ENCODE measurements around the gene AUTS2.

AUTS2 gene

DNA sequence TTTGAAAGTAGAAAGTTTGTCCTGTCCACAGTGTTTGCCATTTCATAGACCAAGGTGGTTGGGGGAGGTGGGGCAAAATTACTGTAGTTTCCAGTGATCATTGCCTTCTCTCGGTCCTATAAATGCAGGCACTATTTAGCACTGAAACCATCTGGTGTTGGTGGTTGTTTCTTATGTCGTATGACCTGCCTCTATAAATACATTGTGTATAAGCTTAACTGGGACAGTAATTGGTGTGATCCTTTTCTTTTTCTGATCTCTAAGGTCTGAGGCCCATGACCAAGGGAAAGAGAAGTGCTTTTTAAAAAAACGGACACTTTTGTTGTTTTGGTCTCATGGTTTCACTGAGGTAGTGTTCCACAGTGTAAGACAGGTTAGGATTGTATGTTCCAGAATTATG, 63.1 kb downstream of the AUTS2 start:
- DNase-seq: no peak

DNA sequence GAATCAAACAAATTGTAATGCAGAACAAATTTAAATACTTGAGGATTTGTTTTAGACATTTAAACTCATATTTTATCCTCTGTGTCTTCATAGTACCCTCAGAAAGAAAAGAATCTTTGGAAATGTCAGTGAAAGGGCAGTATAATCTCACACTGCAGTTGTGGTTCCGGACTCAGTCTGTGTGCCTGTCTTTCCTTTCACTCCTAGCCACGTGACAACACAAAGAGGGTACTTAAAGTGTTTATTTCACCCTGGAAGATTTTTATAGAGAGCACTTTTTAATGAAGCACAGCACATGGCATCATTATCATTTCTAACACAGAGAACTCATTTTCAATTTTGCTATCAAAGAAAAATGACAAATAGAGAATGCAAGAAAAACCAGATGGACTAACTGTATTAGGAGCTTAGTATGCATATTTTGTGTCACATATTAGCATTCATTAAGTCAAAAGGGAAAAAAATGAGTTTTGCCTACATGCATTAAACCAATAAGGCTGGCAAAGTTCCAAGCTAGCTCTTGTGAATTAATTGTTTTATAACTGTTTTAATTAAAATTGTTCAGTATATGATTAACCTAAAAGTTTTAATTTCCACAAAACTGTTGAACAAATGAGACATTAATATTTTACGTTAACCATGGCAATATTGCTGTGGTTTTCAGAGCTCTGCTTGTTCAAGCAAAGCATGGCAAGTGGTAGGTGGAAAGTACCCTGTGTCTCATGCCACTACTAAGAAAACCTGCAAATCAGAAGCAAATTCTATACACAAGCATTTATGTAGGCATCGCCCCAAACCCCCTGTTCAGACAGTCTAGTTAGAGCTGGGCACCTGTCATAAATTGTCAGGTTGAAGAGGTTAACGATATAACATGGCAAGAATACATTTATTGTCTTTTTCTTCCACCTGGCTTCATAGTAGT, 65.9 kb downstream of the AUTS2 start:
- no peak for DNase-seq

DNA sequence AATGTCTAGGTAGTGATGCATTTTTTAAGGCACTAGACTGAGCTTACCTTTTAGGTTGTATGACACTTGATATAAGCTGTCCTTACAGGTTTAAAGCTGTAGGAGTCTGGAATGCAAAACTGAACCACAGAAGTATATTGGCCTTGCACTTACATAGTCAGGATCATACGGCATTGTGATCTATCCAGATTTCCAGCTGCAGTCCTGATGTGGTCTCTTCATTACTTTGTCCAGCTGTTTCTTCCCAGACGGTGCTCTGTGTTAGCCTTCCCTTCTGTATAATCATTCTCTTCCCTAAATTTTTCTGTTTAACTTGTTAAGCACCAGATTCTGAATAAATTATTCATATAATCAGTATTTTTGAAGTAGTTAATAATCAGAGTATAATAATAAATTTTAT, 67.1 kb downstream of the AUTS2 start:
- DNase-seq: no peak

DNA sequence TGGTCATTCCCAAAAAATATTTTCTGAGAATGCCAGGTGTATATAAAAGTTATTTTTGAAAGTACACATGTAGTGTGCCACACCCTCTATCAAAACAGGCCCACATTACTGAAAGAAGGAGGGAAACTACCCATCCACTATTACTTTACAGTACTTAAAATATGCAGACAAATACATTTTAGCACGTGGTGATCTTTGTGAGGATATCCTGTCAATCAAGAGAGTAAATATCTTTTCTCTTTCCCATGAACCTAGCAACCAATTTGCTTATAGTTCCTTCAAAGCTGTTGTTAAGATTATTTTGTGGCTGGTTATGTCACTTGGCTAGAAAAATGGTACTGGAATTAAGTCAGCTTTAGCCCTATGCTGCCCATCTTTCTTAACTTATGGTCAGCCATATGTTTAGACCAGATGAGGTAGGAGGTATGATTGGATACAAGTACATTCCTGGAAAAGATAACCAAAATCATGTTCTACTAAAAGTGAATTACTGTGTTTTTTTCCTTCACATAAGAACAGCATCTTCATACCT, 70.1 kb downstream of the AUTS2 start:
- no peak for DNase-seq

DNA sequence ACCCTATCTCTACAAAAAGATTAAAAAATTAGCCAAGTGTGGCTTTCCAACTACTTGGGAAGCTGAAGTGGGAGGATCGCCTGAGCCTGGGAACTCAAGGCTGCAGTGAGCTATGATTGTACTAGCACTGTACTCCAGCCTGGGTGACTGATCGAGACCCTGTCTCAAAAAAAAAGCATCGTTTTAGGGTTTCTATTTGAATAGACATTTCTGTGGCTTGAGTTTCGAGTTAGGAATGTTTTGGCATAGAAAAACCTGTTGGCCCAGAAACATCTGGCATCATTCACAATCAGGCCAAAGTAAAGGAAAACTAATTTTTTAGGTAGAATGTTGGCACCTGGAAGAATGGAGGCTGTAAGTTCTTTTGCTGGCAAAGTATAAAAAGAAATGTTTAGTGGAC, 72.4 kb downstream of the AUTS2 start:
- no peak for DNase-seq

DNA sequence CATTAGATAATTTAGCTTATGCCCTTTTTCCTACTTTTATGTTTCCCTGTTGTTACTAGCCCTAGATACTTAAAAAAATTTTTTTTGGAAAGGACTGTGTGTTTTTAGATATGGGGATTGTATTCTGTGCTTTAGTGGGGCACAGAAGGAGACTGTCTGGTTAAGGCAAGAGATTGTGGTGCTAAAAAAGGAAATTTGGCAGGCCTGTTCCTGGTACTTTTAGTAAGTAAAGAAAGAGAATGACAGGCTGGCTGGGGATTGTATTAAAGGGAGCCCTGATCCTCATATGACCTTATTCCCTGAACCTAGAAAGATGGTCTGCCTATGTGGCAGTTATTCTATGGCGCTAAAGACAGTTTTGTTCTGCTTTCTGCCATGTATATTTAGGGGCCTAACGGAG, 74.8 kb downstream of the AUTS2 start:
- DNase-seq: no peak

DNA sequence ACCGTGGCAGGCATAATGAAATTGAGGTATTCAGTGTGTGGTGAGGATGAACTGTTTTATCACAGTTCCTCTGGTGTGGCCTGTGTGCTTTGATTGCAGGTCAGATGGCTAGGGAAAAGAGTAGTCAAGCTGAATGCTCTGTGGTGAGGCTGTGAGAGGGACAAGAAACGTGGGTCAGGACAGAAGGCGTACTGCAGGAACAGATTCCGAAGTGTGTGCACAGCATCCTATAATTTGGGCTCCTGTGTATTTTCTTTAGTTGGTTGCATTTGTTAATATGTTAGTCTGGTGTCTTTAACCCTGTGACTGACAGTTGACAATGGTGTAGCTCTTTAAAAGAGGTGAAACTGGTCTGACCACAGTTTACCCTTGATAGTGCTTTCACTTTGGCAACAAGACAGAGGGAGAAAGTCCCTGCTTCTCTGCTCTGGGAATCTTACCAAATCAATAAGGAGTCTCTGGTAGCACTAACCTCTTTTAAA, 76.5 kb downstream of the AUTS2 start:
- no peak for DNase-seq

DNA sequence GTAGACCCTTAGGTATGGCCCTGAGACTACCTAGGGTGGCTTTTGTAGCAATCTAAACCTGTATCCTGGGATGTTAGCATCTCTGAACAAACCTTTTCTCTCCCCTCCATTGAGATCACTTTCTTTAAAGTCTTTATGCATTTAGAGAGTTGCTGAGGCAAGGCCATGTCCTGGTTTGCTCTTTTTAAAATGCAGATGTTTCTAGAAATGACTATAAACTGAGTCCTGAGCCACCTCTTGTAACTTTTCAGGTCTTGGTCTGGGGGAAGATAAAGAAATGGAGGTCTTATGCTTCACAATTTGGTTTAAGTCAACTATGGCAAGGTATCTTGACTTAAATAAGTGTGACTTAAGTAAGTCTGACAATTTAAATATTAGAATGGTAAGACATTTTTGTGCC, 78.0 kb downstream of the AUTS2 start:
- no peak for DNase-seq

DNA sequence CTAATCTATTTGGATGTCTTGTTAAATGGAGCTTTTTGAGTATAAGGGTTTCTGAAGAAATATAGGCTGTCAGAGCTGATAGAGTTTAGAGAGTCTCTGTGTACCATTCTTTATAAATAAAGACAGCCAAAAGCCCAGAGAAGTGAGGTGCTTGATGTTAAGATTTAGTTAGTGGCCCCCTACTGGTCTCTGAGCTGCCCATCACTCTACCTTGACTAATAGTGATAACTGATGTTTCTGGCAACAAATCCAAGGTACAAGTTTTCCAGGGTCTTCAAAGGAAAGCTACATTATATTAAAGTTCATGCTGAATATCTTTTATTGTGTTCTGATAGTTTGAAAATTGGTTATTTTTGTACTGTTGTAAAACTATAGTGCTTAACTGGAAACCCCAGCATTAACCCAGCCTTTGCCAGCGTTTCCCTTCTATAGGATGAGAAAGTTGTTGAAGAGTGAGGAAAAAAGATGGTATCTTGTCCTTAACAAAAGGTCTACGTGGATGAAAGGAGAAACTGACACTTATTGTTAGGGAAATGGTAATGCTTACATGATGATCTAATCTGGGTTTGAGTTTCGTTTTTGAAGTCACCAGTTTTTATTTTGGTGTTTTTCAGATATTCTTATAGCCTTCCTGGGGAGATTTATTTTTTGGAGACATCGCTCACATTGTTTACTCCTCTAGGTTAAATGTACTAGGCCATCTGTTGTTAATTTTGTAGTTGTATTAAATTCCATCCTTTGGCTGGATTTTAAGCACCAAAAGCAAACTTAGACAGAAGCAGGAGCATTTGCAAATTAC, 79.0 kb downstream of the AUTS2 start:
- DNase-seq: no peak

DNA sequence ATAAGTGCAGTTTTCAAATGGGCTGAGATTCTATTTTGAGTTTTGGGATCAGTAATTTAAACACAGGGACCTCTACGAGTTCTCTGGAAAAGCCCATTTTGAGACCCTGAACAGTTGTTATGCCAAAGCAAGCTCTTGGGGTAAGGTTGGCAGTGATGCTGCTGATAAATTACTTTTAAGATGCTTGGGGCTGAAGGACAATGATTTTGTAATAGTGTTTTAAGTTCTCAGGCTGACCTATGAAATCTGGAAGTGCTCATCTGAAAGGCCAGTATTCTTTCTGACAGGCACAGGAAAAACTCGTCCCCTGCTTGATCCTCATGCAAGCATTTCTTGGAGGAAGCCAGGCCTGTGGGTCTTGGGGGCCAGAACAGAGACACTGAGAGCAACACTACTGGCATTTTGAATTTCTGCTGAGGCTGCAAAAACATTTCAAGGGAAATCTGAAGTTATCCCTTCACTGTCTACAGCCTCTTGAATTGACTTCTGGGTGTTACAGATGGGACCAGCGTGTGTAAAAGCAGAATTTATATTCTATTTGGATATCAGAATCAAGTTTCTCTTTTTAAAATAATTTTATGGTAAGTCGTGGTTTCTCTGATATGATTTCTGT, 79.7 kb downstream of the AUTS2 start:
- no peak for DNase-seq

DNA sequence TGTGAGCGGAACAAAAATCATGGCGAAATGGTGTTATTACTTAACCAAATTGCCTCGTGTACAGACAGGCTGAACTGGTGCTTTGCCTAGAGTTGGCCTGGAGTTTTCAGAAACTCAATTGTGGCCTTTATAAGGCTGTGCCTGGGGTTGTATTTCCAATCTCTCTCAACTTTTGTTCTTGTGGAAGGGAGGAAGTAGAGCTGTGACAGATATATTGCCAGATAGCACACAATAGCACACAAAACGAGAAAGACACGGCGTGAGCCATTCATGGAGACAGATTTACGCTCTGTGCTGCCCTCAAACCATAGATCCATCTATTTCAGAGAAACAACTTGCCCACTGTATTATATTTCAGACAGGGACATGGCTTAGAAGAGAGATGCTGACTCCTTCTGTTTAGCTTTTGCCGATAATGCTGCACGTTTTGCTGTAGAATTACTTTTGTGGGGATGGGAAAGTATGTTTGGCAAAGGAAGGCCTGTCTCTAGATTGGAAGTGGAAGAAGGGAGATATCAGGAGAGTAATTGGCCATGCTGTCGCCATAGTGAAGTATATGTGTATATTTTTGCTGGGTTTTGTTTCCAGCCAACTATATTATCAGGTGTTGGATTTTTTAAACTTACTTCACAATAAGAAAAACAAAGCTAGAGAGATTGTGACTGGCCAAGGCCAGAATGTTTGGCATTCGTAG, 80.4 kb downstream of the AUTS2 start:
- peak; percentile 67 for DNase-seq

DNA sequence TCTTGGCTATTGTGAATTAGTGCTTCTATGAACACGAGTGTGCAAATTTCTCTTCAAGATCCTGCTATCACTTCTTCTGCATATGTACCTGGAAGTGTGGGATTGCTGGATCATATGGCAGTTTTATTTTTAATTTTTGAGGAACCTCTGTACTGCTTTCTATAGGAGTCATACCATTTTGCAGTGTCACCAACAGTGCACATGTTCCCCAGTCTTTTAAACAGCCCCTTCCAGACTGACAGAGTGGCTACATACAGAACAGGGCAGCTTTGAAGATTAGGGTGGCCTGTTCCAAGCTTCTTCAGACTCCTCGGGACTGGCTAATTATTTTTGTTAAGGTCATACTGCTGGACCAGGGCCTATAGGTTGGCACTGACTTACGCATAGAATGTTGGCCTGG, 82.9 kb downstream of the AUTS2 start:
- DNase-seq: no peak

DNA sequence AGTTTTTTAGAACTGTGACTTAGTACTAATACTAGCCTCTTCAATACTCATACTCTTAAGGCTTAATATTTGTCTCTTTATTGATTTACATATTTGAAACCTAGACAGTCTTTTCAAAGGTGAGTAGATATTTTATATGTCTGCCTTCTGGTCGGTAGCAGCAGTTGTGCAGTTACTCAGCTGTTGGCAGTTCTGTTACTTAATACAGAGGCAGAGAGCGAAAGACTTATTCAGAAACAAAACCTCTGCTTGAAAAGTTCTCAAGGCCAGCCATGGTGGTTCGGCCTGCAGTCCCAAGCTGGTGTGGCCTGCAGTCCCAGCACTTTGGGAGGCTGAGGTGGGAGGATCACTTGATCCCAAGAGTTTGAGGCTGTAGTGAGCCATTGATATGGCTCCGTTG, 84.2 kb downstream of the AUTS2 start:
- DNase-seq: no peak

DNA sequence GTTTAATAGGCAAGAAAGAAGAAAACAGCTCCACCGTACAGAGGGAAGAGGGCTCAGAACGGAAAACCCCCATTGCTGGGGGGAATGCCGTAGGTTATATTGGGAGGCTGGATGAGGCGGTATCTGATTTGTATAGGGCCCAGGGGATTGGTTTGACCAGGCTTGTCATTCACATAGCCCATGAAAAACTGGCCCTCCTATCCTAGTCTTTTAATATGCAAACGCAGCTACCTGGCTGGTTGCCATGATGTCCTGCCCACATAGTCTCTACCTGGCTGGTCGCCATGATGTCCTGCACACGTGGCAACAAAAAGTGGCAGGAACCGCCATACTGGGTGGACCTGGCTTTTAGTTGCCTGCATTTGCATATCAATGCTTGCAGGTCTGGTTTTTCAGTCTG, 84.7 kb downstream of the AUTS2 start:
- peak; percentile 49 for DNase-seq

DNA sequence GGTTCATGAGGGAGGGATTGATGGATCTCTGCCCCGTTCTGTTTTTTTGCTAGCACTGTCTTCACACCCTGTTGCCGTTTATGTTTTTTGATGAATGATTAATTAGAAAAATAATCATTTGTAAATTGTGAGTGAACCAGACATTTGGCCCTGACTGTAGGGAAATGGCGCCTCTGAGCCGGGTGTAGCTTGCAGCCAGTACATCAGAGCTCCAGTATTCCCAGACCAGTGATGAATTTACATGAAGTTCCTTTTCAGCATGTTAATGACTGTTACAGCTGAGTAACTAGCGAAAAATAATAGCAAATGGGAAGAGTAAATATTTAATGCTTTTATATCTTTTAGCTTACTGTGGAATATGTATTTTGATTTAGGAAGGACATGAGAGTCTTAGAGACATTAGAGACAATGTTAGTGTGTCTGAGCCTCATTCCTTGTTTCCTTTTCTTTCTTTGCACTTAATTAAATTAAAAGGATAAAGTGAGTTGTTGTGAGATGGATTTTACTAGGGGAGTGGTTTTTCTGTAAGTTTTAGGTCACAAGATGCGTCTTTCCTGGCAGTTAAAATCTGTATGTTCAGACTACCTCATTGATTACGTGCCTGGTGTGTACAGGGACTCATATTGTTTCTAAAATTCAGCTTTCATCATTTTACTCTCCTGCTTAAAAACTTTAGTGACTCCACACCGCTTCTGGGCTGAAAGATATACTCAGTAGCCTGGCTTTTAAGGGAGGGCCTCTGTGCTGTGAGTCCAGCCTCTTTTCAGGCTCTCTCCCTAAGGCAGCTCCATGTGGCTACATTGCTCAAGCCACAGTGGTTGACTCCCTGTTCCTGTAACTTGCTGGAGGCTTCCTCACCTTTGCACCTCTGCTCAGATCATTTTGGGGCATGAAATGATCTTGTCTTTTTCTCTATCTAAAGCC, 86.4 kb downstream of the AUTS2 start:
- DNase-seq: no peak

DNA sequence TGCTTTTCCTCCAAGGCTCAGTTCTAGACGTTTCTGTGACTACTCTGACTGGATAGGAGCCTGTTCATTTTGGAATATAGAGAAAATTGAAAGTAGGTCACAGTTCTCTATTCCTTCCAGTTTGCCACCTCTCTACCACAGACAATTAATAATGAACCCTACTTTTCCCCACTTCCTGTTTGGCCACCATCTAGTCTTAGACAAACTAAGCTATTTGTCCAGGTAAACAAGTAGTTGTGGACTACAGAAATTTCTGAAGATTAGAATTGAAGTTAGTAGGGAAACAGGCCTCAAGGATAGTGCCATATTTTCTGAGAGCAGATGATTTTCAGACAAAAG, 87.0 kb downstream of the AUTS2 start:
- DNase-seq: no peak

DNA sequence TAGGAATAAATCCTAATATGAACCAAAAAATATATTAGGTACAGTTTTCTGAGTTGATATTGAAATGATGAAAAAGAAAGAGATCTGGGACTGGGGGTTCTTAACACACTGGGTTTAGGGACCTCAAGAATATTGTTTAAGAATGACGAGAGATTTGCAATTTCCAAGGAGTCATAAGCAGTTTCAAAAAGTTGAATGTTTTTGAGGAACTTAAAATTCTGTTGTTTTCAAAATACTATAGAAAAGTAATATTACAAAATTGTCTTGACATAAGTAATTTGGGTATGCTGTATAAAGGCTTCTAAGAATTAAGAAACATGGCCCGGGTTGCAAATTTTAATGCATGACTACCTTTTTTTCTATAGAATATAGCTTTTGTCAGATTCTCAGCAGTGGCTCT, 88.1 kb downstream of the AUTS2 start:
- no peak for DNase-seq

DNA sequence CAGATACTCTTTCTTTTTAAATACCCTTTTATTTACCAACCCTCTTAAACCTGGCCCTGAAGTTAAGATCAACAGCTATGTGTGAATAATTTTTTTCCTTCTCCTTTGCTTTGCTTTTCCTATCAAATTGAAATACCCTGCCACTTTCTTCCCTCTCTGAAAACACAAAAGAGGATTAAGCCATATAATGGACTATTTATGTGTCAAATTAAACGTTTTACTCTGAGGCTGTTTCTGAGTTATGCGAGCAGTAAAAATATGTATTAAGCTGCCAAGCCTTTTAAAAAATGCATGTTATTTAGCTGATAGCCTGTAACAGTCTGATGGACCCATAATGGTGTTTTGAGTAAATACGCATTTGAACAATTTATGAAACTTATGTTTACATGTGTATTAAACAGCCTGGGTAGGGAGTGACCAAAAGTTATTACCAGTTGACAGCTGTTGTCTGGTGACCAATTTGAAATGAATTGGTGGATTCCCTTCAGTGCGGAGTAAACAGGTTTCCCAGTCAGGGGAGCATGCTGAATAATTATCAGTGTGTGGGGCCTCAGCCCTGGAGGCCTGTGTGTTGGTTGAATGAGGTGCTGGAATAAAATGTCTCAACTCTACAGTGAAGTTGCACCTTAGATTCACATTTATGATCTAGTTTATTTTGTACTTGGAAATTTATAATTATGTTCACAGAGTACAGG, 89.6 kb downstream of the AUTS2 start:
- DNase-seq: peak; percentile 80

DNA sequence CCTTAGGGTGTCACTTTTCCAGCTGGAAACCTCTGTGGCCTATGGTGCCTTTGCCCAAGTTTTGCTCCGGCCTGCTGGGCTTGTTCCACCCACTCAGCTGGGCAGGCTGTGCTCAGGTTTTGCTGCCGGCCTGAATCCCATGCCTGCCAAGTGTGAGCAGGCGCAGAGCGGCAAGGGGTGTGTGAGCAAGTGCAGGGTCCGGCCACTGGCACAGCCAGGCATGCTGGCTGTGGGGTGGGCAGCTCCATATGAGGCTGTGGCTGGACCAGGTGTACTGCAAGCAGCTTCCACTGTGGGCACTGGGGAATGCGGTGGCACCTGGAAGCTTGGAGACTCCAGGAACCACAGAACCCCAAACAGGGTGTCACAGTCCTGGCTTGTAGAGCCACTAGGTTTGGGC, 92.1 kb downstream of the AUTS2 start:
- no peak for DNase-seq

DNA sequence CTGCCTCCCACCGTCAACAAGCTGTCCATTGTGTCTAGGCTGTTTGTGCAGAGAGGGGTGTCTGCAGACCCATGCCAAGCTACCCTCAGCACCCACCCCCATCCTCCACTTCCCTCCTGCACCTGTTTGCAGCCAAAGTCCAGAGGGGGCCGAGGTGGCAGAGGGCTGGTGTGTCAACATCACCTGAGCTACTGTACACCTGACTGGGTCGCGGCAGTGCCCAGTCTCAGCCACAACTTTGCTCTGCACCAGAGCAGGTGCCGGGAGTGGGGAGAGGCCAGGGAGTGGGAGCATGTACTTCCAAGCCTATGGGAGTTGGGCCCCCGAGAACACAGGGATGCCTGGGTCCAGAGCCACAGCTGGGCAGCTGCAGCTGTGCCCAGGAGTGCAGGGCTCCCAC, 93.1 kb downstream of the AUTS2 start:
- no peak for DNase-seq

DNA sequence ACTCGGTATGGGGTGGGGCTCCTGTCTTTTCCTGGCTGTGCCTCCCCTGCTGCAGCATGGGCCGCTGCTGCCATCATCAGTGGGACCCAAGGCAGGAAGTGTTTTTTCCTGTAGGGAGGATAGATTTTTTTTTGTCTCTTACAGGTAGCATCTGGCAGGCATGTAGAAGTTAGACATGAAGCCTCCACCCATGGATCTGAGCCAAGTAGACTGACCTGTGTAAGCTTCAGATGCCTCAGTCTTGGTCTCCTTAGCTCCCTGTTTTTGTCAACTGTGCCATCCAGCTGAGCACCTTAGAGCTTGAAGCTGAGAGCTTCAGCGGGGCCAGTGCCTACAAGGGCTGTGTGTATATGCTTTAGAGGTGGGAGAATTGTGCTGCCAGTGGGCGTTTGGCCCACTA, 93.5 kb downstream of the AUTS2 start:
- DNase-seq: no peak

All from NCI-H2081 treated with DMSO at 0.1 percent for 48 hours (cell line).